ENCODE measurements around the gene ACSF3.

GRCh38 chr16:89183975-89184676 lies 90.5 kb downstream of the ACSF3 start:
- TF ChIP-seq ZNF70 (CRISPR knock-in tag; IDR thresholded peaks at IDR 0.05): no peak
- TF ChIP-seq ZFP30 (CRISPR knock-in tag; IDR thresholded peaks at IDR 0.05): no peak

Measured in SK-N-SH treated with all-trans-retinoic acid at 6 μM for 48 hours (cell line).